H1 (cell line): ENCODE results near the gene KRT9. TPM values are rescaled to one million over a fixed set of nuclear protein-coding genes. Genes with fewer than 3 reads are reported as not detected.

Experiments used
- CTCF ChIA-PET: fragments of 300-600 bp; sonication (Branson Sonifier 250); formaldehyde crosslinking; loops from one replicate; lab custom pipeline; 2021; ENCODE audit not compliant: partially characterized antibody; lab: Charles Lee
- POLR2A ChIA-PET: fragments of 300-600 bp; sonication (Branson Sonifier 250); formaldehyde crosslinking; loops from one replicate; lab custom pipeline; 2021; ENCODE audit warnings: inconsistent platforms; ENCODE audit not compliant: partially characterized antibody; lab: Charles Lee
- DNase-seq, 2 experiments: peaks; one replicate each; pipeline versions ENCODE4 v3.0.0 to v3.0.0-alpha.2; 2010 to 2022; ENCODE audit warnings: low spot score in 2 of 2, low read depth in 1 of 2, mixed read lengths in 1 of 2
- FAIRE-seq: peaks from 2 replicates; lab custom pipeline; 2011; peaks lifted over from hg19 to GRCh38; lab: Jason Lieb, UNC
- H2AFZ ChIP-seq: 2 replicates; pipeline ENCODE4 v1.8.1; 2012; ENCODE audit warnings: low read length, inconsistent platforms
- H2AK5ac ChIP-seq: 2 replicates; pipeline ENCODE4 v1.6.1; 2013; ENCODE audit warnings: low read depth, low read length
- H2BK120ac ChIP-seq: replicated peaks from 2 replicates; pipeline ENCODE3; 2013; ENCODE audit warnings: low read depth, low read length, inconsistent platforms
- H2BK12ac ChIP-seq: 2 replicates; pipeline ENCODE4 v1.6.1; 2013; ENCODE audit warnings: low read depth, low read length
- H2BK15ac ChIP-seq: 2 replicates; pipeline ENCODE4 v1.6.1; 2013; ENCODE audit warnings: low read length
- H2BK20ac ChIP-seq: 2 replicates; pipeline ENCODE4 v1.6.1; 2013; ENCODE audit warnings: low read length
- H2BK5ac ChIP-seq: 2 replicates; pipeline ENCODE4 v1.6.1; 2013; ENCODE audit warnings: low read depth, low read length
- H3K14ac ChIP-seq: 2 replicates; pipeline ENCODE4 v1.6.1; 2013; ENCODE audit warnings: inconsistent platforms; ENCODE audit not compliant: insufficient read length
- H3K18ac ChIP-seq: 2 replicates; pipeline ENCODE4 v1.6.1; 2013; ENCODE audit warnings: low read length; ENCODE audit errors: extremely low read depth
- H3K23ac ChIP-seq: 2 replicates; pipeline ENCODE4 v1.6.1; 2013; ENCODE audit warnings: inconsistent platforms; ENCODE audit not compliant: insufficient read length
- H3K23me2 ChIP-seq: 2 replicates; pipeline ENCODE4 v1.6.1; 2013; ENCODE audit warnings: low read depth, low read length
- H3K27ac ChIP-seq: 2 replicates; pipeline ENCODE4 v1.6.1; 2011; ENCODE audit warnings: low read depth, low read length, inconsistent platforms
- H3K27me3 ChIP-seq, 4 experiments: replicated peaks in 1 of 4; 1 replicate in 1 of 4; 2 replicates in 3 of 4; pipeline versions ENCODE4 v1.6.1 to v1.8.1; 2011 to 2013; ENCODE audit warnings: low read length in 3 of 4, mild to moderate bottlenecking in 3 of 4, inconsistent platforms in 2 of 4, mixed read lengths in 2 of 4, moderate library complexity in 1 of 4; ENCODE audit not compliant: control insufficient read depth in 3 of 4, insufficient read depth in 3 of 4; ENCODE audit errors: extremely low read depth in 1 of 4
- H3K36me3 ChIP-seq, 4 experiments: 2 replicates each; pipeline versions ENCODE4 v1.6.1 to v1.8.1; 2011 to 2013; ENCODE audit warnings: mild to moderate bottlenecking in 4 of 4, low read length in 3 of 4, moderate library complexity in 2 of 4, control low read depth in 1 of 4, inconsistent platforms in 1 of 4; ENCODE audit not compliant: insufficient read depth in 4 of 4, control insufficient read depth in 2 of 4
- H3K4ac ChIP-seq: replicated peaks from 2 replicates; pipeline ENCODE3; 2013; ENCODE audit warnings: low read length, low read depth, mixed read lengths, inconsistent platforms; ENCODE audit not compliant: insufficient read length
- H3K4me1 ChIP-seq, 4 experiments: replicated peaks in 1 of 4; 1 replicate in 1 of 4; 2 replicates in 3 of 4; pipeline versions ENCODE4 v1.6.1 to v1.8.1; 2011 to 2013; ENCODE audit warnings: low read length in 3 of 4, inconsistent platforms in 2 of 4, mixed read lengths in 1 of 4; ENCODE audit not compliant: insufficient read depth in 4 of 4, control insufficient read depth in 3 of 4
- H3K4me2 ChIP-seq, 2 experiments: 2 replicates each; pipeline versions ENCODE4 v1.6.1 to v1.8.1; 2011 to 2013; ENCODE audit warnings: low read depth in 2 of 2, low read length in 2 of 2, control low read depth in 1 of 2, inconsistent platforms in 1 of 2, mild to moderate bottlenecking in 1 of 2; ENCODE audit not compliant: insufficient read depth in 1 of 2
- H3K4me3 ChIP-seq, 4 experiments: fragments of 200-600, 300-600 bp in 1 of 4; sonication (generic), shearing (Covaris generic), sonication (Bioruptor Twin) in 1 of 4; 2 replicates each; pipeline versions ENCODE4 v1.5.1 to v1.8.1; 2011 to 2016; ENCODE audit warnings: low read length in 4 of 4, low read depth in 3 of 4, control low read depth in 2 of 4, inconsistent platforms in 2 of 4, mild to moderate bottlenecking in 2 of 4, mixed read lengths in 1 of 4, moderate library complexity in 1 of 4; ENCODE audit not compliant: insufficient read depth in 2 of 4; ENCODE audit errors: extremely low read depth in 1 of 4
- H3K56ac ChIP-seq: replicated peaks from 2 replicates; pipeline ENCODE3; 2013; ENCODE audit warnings: low read depth, mild to moderate bottlenecking, mixed read lengths, low read length, inconsistent platforms; ENCODE audit not compliant: insufficient read length
- H3K79me1 ChIP-seq: 2 replicates; pipeline ENCODE4 v1.6.1; 2013; ENCODE audit warnings: low read depth, low read length, control low read depth
- H3K79me2 ChIP-seq, 2 experiments: 2 replicates each; pipeline versions ENCODE4 v1.6.1 to v1.8.1; 2012 to 2013; ENCODE audit warnings: low read length in 2 of 2, mild to moderate bottlenecking in 2 of 2, inconsistent platforms in 1 of 2; ENCODE audit not compliant: insufficient read depth in 2 of 2, control insufficient read depth in 1 of 2
- H3K9ac ChIP-seq, 4 experiments: replicated peaks in 1 of 4; 1 replicate in 1 of 4; 2 replicates in 3 of 4; pipeline versions ENCODE4 v1.6.1 to v1.8.1; 2011 to 2013; ENCODE audit warnings: low read depth in 3 of 4, low read length in 3 of 4, control low read depth in 2 of 4, mild to moderate bottlenecking in 2 of 4, moderate library complexity in 2 of 4, inconsistent platforms in 1 of 4; ENCODE audit errors: extremely low read depth in 1 of 4
- H3K9me3 ChIP-seq, 2 experiments: 2 replicates each; pipeline versions ENCODE4 v1.6.1 to v1.8.1; 2012 to 2013; ENCODE audit warnings: mild to moderate bottlenecking in 2 of 2, moderate library complexity in 2 of 2, control low read depth in 1 of 2, inconsistent platforms in 1 of 2, low read depth in 1 of 2, low read length in 1 of 2, mixed read lengths in 1 of 2; ENCODE audit not compliant: insufficient read depth in 2 of 2
- H4K20me1 ChIP-seq, 2 experiments: replicated peaks in 1 of 2; 2 replicates each; pipeline versions ENCODE3 to v1.8.1; 2011 to 2013; ENCODE audit warnings: inconsistent platforms in 2 of 2, low read length in 2 of 2, mild to moderate bottlenecking in 1 of 2; ENCODE audit not compliant: insufficient read depth in 2 of 2, control insufficient read depth in 1 of 2
- H4K5ac ChIP-seq: 2 replicates; pipeline ENCODE4 v1.6.1; 2013; ENCODE audit warnings: low read length, low read depth, mixed read lengths, inconsistent platforms; ENCODE audit not compliant: insufficient read length
- H4K8ac ChIP-seq: 2 replicates; pipeline ENCODE4 v1.8.0; 2013; ENCODE audit warnings: mild to moderate bottlenecking, moderate library complexity, low read length, inconsistent platforms; ENCODE audit not compliant: insufficient read depth; ENCODE audit errors: extremely low read depth
- H4K91ac ChIP-seq: replicated peaks from 2 replicates; pipeline ENCODE3; 2013; ENCODE audit warnings: low read length, mixed read lengths, inconsistent platforms; ENCODE audit not compliant: insufficient read length
- MAX ChIP-seq: IDR thresholded peaks from 2 replicates; pipeline ENCODE4 v1.6.1; 2012; ENCODE audit warnings: inconsistent platforms
- RNF2 ChIP-seq: fragments of 200-900, 300-1000 bp; sonication (generic); IDR thresholded peaks from 2 replicates; pipeline ENCODE4 v1.7.1; 2016; ENCODE audit warnings: borderline replicate concordance, low read depth, mild to moderate bottlenecking, antibody characterized with exemption, low read length; ENCODE audit not compliant: poor library complexity, severe bottlenecking; ENCODE audit errors: missing control alignments
- RXRA ChIP-seq: IDR thresholded peaks from 2 replicates; pipeline ENCODE4 v1.6.1; 2011; ENCODE audit warnings: low read depth, mild to moderate bottlenecking, low read length, moderate library complexity; ENCODE audit not compliant: insufficient read depth
- YY1 ChIP-seq: IDR thresholded peaks from 2 replicates; pipeline ENCODE4 v1.6.1; 2011; ENCODE audit warnings: low read depth, mild to moderate bottlenecking, low read length
- WGBS, 2 experiments: shearing (Covaris generic) in 1 of 2; methylation state at CpG; one replicate each; pipeline versions ENCODE4 v1.1.6 to v1.1.7; 2013 to 2015; ENCODE audit warnings: low lambda C conversion rate in 2 of 2, mixed read lengths in 2 of 2, inconsistent platforms in 1 of 2, low coverage in 1 of 2, missing lambda C conversion rate in 1 of 2; ENCODE audit not compliant: insufficient replicate concordance in 2 of 2, insufficient coverage in 1 of 2, insufficient read length in 1 of 2; ENCODE audit errors: extremely low coverage in 1 of 2, missing lambda C conversion rate in 1 of 2; 5-methylcytosine and 5-hydroxymethylcytosine counted together
- polyA plus RNA-seq, 7 experiments: library from polyadenylated mRNA; depleted of rRNA in 3 of 7; stranded (reverse) in 5 of 7; unstranded in 2 of 7; fragments of >200 nt in 5 of 7; fragments of 200-250 nt in 2 of 7; gene quantifications; 1 replicate in 5 of 7; 2 replicates in 1 of 7; 4 replicates in 1 of 7; pipeline versions ENCODE4 v1.2.1 to v1.2.3, GENCODE V29; 2011 to 2013; ENCODE audit warnings: missing spikeins in 2 of 7, mixed read lengths in 2 of 7
- total RNA-seq: library from RNA; stranded (reverse); fragmentation: NEBNext Ultra II Directional; extraction: Animal tissue kit (Norgen Biotek cat#: 25700); gene quantifications from 2 replicates; pipeline ENCODE4 v1.2.1, GENCODE V29; 2021

KRT9 gene
- total and polyA plus RNA-seq, 2 of the 8 experiments (the other 6 are each of a cell fraction or from before 2014, with no cell fraction given), result not detected

DNA sequence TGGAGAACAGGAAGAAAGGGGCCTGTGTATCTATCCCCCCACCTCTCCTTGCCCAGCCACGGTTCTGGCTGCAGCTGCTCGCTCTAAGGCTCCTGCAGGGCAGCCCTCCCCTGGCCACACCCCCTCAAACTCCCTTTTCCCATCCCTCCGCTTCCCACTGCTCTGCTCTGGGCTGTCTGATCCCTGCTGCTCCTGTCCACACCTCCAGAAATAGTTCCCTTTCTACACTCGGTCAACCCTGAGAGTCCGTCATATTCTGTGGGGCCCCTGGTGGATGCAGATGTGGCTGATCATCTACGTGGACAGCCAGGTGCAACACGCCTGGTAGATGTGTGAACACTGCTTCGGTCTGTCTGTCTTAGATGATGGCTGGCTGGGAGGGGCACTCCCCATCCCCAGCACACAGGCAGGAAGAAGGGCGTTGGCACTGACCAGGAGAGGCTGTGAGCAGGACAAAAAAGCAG is 24.4 kb downstream of the KRT9 start:
- H3K4me2 ChIP-seq, result no peak overlapping the region
- no peak overlapping the region for H3K18ac ChIP-seq
- H2BK20ac ChIP-seq, result 0 out of 2 replicates have a peak overlapping the region, but pooled peaks have one; percentile 6
- H2BK15ac ChIP-seq, result 0 out of 2 replicates have a peak overlapping the region, but pooled peaks have one; percentile 82
- no peak for FAIRE-seq
- no peak overlapping the region for H2AFZ ChIP-seq
- H3K36me3 ChIP-seq, result no peaks in the 10 kb centered on the region
- H2AK5ac ChIP-seq, result peak overlapping the region; percentile 11; the same call in 1 of the 2 replicates
- H4K20me1 ChIP-seq, result no peaks in the 10 kb centered on the region
- no peak overlapping the region for H2BK5ac ChIP-seq
- DNase-seq, result no peak
- H4K5ac ChIP-seq, result no peak overlapping the region
- no peak overlapping the region for H3K27ac ChIP-seq
- ChIA-PET CTCF (interaction anchor here (0.9 to 21.2 kb wide), 16 partner anchors 11 to 688 kb away, joined by 3 to 492 read pairs (median 27); partner anchors contain the start of genes KRT13, KRT19, KRT20 and KRT35), POLR2A (interaction anchor here (2.0 to 16.2 kb wide), 2 partner anchors 21 to 101 kb away, joined by 14 to 293 read pairs; partner anchors contain the start of gene KRT19)
- H3K4me1 ChIP-seq, result peaks cover 8 to 24% (median 13%) of the 10 kb centered on the region in 4 experiments
- H3K9me3 ChIP-seq, result no peaks in the 10 kb centered on the region; a peak in 1 of 4 replicates
- no peak overlapping the region for H3K9ac ChIP-seq
- H3K79me2 ChIP-seq, result no peaks in the 10 kb centered on the region
- no peak overlapping the region for H3K23ac ChIP-seq
- no peak overlapping the region for H2BK120ac ChIP-seq
- peak overlapping the region; percentile 99; the same call in 1 of the 2 replicates for H2BK12ac ChIP-seq
- H3K4me3 ChIP-seq, result no peak overlapping the region
- no peaks in the 10 kb centered on the region; a peak in 2 of 7 replicates for H3K27me3 ChIP-seq
- WGBS, 2 experiments, result 87% methylated on average over 9 of the region's 9 CpGs; no CpG with 5 or more reads in 1 of the 2 experiments
- TF ChIP-seq RNF2, result no peak
- TF ChIP-seq YY1, result no peak
- TF ChIP-seq MAX, result no peak
- TF ChIP-seq RXRA, result no peak
- no peak overlapping the region for H3K4ac ChIP-seq
- no peak overlapping the region for H3K14ac ChIP-seq
- peak overlapping the region; percentile 5 for H4K91ac ChIP-seq
- no peaks in the 10 kb centered on the region for H3K79me1 ChIP-seq
- H3K23me2 ChIP-seq, result no peaks in the 10 kb centered on the region
- no peak overlapping the region for H3K56ac ChIP-seq
- H4K8ac ChIP-seq, result no peak overlapping the region
